ENCODE data around the gene LIN52.

DNA sequence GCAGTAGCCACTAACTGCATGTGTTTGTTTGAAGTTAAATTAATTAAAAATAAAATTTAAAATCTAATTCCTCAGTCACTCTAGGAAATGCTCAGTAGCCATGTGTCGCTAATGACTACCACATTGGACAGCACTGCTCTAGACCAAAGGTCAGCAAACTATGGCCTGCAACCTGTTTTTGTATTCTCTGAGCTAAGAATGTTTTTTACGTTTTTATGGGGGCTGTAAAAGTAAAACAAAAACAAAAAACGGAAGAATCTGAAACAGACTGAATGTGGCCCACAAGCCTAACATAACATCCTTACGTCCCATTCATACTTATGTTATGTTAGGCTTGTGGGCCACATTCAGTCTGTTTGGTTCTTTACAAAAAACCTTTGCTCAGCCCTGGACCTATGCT is 57.8 kb downstream of the LIN52 start:
- TF ChIP-seq, protein P1, sequence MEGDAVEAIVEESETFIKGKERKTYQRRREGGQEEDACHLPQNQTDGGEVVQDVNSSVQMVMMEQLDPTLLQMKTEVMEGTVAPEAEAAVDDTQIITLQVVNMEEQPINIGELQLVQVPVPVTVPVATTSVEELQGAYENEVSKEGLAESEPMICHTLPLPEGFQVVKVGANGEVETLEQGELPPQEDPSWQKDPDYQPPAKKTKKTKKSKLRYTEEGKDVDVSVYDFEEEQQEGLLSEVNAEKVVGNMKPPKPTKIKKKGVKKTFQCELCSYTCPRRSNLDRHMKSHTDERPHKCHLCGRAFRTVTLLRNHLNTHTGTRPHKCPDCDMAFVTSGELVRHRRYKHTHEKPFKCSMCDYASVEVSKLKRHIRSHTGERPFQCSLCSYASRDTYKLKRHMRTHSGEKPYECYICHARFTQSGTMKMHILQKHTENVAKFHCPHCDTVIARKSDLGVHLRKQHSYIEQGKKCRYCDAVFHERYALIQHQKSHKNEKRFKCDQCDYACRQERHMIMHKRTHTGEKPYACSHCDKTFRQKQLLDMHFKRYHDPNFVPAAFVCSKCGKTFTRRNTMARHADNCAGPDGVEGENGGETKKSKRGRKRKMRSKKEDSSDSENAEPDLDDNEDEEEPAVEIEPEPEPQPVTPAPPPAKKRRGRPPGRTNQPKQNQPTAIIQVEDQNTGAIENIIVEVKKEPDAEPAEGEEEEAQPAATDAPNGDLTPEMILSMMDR (IDR thresholded peaks at IDR 0.05; ENCODE audit: low read depth, low read length, missing input control): no peak
- TF ChIP-seq FOXA1 (IDR thresholded peaks at IDR 0.05): no peak
- TF ChIP-seq JUND (IDR thresholded peaks at IDR 0.05): no peak
- peak; percentile 46 for TF ChIP-seq SP1 (IDR thresholded peaks at IDR 0.05)
- TF ChIP-seq, protein P2, sequence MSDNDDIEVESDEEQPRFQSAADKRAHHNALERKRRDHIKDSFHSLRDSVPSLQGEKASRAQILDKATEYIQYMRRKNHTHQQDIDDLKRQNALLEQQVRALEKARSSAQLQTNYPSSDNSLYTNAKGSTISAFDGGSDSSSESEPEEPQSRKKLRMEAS (IDR thresholded peaks at IDR 0.05): peak; percentile 70
- no peak for TF ChIP-seq RAD21 (IDR thresholded peaks at IDR 0.05)
- TF ChIP-seq EGR1 (IDR thresholded peaks at IDR 0.05; ENCODE audit: low read depth in 2 of 2): peak in 1 of 2 donors; percentile 17
- TF ChIP-seq, protein P3, sequence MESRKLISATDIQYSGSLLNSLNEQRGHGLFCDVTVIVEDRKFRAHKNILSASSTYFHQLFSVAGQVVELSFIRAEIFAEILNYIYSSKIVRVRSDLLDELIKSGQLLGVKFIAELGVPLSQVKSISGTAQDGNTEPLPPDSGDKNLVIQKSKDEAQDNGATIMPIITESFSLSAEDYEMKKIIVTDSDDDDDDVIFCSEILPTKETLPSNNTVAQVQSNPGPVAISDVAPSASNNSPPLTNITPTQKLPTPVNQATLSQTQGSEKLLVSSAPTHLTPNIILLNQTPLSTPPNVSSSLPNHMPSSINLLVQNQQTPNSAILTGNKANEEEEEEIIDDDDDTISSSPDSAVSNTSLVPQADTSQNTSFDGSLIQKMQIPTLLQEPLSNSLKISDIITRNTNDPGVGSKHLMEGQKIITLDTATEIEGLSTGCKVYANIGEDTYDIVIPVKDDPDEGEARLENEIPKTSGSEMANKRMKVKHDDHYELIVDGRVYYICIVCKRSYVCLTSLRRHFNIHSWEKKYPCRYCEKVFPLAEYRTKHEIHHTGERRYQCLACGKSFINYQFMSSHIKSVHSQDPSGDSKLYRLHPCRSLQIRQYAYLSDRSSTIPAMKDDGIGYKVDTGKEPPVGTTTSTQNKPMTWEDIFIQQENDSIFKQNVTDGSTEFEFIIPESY (IDR thresholded peaks at IDR 0.05): no peak
- peak; percentile 40 for TF ChIP-seq YY1 (IDR thresholded peaks at IDR 0.05)

Data from liver (tissue), 3 donors.